ENCODE results near the gene NDUFS7.

Gene NDUFS7

GRCh38 chr19:1401889-1402217, 18.1 kb downstream of the NDUFS7 start:
- H3K4me3 ChIP-seq (replicated peaks; ENCODE audit: low read depth, low read length), result peak overlapping the region; percentile 59
- no peak for TF ChIP-seq CTCF (IDR thresholded peaks at IDR 0.05; ENCODE audit: low read depth, low read length, missing control alignments)

DNA sequence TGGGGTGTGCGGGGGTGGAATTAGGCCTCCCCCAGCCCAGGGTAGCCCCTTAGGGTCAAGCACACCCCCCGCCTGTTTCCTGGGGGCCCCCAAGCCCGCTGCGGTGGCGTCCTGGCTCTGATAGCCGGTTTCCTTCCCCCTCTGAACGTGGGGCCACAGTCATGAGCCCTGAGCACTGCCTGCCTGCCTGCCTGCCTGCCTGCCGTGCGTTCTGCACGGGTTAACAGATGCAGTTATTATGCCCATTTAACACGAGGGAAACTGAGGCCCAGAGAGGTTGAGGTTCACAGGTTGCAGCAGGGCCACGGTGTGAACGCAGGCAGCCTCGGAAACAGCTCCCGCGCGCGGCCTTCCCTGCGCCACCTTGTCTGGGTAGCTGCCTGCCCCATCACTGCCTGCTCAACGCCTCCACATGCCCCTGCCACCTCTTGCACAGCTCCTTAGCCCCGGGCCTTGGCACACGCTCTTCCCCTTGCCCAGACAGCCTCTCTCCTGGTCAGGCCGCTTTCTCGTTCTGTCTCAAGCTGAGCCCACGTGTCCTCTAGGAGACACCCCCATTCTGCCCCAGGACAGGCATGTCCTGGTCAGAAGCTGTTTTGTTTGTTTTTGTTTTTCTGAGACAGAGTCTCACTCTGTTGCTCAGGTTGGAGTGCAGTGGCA, 18.8 kb downstream of the NDUFS7 start:
- DNase-seq (ENCODE audit: extremely low read depth, low read depth), result no peak
- no peak overlapping the region for H3K4me3 ChIP-seq (replicated peaks; ENCODE audit: low read depth, low read length)
- TF ChIP-seq CTCF (IDR thresholded peaks at IDR 0.05; ENCODE audit: low read depth, low read length, missing control alignments), result no peak

More at GRCh38 chr19:1401889-1402217, 18.1 kb downstream of the NDUFS7 start:
- no peak for DNase-seq (ENCODE audit: extremely low read depth, low read depth)

DNA sequence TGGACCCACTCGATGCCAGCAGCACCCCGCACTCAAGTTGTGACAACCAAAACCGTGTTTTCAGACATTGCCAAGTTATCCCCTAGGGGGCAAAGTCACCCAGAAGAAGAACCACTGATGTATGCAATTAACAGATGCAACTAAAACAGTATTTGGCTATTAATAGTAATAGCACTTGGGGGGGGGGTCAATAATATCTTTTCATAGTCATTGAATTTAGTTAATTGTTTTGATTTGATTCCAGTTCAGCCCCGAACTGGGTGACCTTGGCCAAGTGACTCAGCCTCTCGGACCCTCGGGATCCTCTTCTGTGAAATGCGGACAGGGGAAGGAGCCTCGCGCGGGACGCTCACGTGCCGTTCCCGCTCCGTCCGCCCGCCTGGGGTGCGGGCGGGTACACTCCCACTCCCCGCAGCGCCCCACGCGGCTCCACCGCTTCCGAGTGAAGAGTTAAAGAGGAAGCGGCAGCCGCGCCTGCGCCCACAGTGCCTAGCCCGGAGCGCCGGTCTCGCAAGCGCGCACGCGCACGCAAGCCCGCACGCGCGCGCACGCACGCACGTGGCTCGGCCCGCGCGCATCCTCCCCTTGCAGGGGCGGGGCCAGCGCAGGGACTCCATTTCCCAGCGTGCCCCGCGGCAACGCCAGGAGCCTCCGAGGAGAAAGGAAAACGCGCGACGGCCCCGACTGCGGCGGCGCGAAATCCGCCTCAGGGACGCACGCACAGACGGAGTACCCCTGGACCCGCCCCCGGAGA, 23.2 kb downstream of the NDUFS7 start:
- peak; percentile 88 for DNase-seq (ENCODE audit: extremely low read depth, low read depth)
- peak; percentile 43 for TF ChIP-seq CTCF (IDR thresholded peaks at IDR 0.05; ENCODE audit: low read depth, low read length, missing control alignments)
- peak overlapping the region; percentile 54 for H3K4me3 ChIP-seq (replicated peaks; ENCODE audit: low read depth, low read length)

- peak within 1 kb of the TSS; percentile 70 for H3K4me3 ChIP-seq (replicated peaks; ENCODE audit: low read depth, low read length)
- DNase-seq (ENCODE audit: extremely low read depth, low read depth), result no peak
- TF ChIP-seq CTCF (IDR thresholded peaks at IDR 0.05; ENCODE audit: low read depth, low read length, missing control alignments), result no peak
Measured at GRCh38 chr19:1407528-1408299, 24.0 kb downstream of the NDUFS7 start, which contains the start of gene DAZAP1. DAZAP1 (plus strand) TSS chr19:1407586; CDS start chr19:1407774, 188 bp downstream.

- TF ChIP-seq CTCF (IDR thresholded peaks at IDR 0.05; ENCODE audit: low read depth, low read length, missing control alignments), result no peak
- no peak for DNase-seq (ENCODE audit: extremely low read depth, low read depth)
- H3K4me3 ChIP-seq (replicated peaks; ENCODE audit: low read depth, low read length), result peak overlapping the region; percentile 70
Measured at GRCh38 chr19:1408300-1409203, 24.8 kb downstream of the NDUFS7 start.

Measured in HFF-Myc (cell line).